Measurements from ENCODE around the gene FAM181A.

DNA sequence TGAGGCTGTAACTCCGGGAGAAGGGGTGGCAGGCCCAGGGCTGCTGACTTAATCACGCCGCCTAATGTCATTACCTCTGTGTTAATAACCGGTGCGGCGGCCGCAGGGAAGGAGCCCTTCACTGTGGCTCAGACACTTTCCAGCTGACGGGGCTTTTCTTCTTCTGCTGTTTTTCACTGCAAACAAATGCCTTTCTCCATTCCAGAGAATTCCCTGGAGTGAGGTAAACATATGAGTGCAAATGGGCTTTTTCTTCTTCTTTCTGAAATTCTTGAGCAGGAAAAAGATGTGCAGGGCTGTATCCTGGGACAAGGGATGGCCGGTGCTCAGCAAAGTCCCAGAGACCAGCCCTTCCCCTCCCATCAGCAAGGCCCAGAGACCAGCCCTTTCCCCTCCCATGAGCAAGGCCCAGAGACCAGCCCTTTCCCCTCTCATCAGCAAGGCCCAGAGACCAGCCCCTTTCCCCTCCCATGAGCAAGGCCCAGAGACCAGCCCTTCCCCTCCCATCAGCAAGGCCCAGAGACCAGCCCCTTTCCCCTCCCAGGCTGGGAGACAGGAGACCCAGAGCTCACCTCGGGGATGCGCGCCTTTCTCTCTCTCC lies 33.4 kb upstream of the FAM181A start:
- TF ChIP-seq, protein P1, sequence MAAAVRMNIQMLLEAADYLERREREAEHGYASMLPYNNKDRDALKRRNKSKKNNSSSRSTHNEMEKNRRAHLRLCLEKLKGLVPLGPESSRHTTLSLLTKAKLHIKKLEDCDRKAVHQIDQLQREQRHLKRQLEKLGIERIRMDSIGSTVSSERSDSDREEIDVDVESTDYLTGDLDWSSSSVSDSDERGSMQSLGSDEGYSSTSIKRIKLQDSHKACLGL (CRISPR knock-in tag; IDR thresholded peaks at IDR 0.05; ENCODE audit: borderline replicate concordance, poor library complexity, severe bottlenecking): no peak
- TF ChIP-seq, protein P2, sequence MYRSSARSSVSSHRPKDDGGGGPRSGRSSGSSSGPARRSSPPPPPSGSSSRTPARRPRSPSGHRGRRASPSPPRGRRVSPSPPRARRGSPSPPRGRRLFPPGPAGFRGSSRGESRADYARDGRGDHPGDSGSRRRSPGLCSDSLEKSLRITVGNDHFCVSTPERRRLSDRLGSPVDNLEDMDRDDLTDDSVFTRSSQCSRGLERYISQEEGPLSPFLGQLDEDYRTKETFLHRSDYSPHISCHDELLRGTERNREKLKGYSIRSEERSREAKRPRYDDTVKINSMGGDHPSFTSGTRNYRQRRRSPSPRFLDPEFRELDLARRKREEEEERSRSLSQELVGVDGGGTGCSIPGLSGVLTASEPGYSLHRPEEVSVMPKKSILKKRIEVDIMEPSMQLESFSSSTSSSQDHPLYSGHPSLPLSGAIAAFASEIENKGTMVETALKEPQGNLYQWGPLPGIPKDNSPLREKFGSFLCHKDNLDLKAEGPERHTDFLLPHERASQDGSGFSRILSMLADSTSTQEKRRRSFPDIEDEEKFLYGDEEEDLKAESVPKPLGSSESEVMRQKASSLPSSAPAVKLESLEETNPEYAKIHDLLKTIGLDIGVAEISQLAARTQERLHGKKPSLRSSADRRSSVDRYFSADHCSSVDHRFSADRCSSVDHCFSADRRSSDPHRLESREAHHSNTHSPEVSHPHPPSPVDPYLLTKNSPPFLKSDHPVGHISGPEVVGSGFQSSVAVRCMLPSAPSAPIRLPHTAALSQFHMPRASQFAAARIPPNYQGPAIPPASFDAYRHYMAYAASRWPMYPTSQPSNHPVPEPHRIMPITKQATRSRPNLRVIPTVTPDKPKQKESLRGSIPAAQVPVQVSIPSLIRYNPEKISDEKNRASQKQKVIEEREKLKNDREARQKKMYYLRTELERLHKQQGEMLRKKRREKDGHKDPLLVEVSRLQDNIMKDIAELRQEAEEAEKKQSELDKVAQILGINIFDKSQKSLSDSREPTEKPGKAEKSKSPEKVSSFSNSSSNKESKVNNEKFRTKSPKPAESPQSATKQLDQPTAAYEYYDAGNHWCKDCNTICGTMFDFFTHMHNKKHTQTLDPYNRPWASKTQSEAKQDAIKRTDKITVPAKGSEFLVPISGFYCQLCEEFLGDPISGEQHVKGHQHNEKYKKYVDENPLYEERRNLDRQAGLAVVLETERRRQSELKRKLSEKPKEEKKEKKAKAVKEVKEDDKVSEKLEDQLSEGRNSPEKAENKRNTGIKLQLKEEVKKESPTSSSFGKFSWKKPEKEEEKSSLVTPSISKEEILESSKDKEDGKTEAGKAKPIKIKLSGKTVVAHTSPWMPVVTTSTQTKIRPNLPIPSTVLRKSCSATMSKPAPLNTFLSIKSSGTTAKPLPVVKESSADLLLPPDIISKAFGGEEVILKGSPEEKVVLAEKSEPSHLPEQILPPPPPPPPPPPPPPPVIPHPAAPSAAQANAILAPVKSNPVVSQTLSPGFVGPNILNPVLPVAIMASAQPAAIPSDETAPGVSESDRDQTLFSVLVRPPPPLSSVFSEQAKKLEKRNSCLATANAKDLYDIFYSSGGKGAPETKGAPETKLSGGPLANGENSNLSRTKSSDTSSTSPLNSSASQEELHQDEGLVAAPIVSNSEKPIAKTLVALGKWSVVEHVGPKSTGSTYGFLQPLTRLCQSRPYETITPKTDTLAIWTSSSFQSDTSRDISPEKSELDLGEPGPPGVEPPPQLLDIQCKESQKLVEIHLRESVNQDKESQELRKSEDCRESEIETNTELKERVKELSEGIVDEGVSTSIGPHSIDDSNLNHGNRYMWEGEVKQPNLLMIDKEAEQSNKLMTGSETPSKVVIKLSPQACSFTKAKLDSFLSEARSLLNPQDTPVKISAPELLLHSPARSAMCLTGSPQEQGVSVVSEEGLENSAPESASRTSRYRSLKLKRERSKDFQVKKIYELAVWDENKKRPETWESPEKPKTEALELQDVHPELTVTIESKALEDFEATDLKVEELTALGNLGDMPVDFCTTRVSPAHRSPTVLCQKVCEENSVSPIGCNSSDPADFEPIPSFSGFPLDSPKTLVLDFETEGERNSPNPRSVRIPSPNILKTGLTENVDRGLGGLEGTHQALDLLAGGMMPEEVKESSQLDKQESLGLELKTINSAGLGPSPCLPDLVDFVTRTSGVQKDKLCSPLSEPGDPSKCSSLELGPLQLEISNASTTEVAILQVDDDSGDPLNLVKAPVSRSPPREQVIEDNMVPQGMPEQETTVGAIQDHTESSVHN (IDR thresholded peaks at IDR 0.05; ENCODE audit: borderline replicate concordance in 1 of 2, low read depth in 1 of 2): no peak
- TF ChIP-seq, protein P3, sequence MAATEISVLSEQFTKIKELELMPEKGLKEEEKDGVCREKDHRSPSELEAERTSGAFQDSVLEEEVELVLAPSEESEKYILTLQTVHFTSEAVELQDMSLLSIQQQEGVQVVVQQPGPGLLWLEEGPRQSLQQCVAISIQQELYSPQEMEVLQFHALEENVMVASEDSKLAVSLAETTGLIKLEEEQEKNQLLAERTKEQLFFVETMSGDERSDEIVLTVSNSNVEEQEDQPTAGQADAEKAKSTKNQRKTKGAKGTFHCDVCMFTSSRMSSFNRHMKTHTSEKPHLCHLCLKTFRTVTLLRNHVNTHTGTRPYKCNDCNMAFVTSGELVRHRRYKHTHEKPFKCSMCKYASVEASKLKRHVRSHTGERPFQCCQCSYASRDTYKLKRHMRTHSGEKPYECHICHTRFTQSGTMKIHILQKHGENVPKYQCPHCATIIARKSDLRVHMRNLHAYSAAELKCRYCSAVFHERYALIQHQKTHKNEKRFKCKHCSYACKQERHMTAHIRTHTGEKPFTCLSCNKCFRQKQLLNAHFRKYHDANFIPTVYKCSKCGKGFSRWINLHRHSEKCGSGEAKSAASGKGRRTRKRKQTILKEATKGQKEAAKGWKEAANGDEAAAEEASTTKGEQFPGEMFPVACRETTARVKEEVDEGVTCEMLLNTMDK (IDR thresholded peaks at IDR 0.05; ENCODE audit: borderline replicate concordance, insufficient read depth, low read depth, low read length, poor library complexity, severe bottlenecking): no peak
- TF ChIP-seq, protein P4, sequence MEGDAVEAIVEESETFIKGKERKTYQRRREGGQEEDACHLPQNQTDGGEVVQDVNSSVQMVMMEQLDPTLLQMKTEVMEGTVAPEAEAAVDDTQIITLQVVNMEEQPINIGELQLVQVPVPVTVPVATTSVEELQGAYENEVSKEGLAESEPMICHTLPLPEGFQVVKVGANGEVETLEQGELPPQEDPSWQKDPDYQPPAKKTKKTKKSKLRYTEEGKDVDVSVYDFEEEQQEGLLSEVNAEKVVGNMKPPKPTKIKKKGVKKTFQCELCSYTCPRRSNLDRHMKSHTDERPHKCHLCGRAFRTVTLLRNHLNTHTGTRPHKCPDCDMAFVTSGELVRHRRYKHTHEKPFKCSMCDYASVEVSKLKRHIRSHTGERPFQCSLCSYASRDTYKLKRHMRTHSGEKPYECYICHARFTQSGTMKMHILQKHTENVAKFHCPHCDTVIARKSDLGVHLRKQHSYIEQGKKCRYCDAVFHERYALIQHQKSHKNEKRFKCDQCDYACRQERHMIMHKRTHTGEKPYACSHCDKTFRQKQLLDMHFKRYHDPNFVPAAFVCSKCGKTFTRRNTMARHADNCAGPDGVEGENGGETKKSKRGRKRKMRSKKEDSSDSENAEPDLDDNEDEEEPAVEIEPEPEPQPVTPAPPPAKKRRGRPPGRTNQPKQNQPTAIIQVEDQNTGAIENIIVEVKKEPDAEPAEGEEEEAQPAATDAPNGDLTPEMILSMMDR (IDR thresholded peaks at IDR 0.05 in 2 of 3, conservative IDR thresholded peaks at IDR 0.05 in 1 of 3; ENCODE audit: insufficient read depth in 2 of 3, low read depth in 1 of 3, low read length in 3 of 3): no peak
- TF ChIP-seq ZNF253 (CRISPR knock-in tag; conservative IDR thresholded peaks at IDR 0.05) (no peak), RBM39 (optimal IDR thresholded peaks at IDR 0.05; ENCODE audit: low read depth, low read length) (no peak), ELF4 (CRISPR knock-in tag; IDR thresholded peaks at IDR 0.05) (no peak), LEF1 (IDR thresholded peaks at IDR 0.05) (no peak)
- TF ChIP-seq, protein P5, sequence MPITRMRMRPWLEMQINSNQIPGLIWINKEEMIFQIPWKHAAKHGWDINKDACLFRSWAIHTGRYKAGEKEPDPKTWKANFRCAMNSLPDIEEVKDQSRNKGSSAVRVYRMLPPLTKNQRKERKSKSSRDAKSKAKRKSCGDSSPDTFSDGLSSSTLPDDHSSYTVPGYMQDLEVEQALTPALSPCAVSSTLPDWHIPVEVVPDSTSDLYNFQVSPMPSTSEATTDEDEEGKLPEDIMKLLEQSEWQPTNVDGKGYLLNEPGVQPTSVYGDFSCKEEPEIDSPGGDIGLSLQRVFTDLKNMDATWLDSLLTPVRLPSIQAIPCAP (CRISPR knock-in tag; IDR thresholded peaks at IDR 0.05; ENCODE audit: borderline replicate concordance): no peak
- TF ChIP-seq, protein P6, sequence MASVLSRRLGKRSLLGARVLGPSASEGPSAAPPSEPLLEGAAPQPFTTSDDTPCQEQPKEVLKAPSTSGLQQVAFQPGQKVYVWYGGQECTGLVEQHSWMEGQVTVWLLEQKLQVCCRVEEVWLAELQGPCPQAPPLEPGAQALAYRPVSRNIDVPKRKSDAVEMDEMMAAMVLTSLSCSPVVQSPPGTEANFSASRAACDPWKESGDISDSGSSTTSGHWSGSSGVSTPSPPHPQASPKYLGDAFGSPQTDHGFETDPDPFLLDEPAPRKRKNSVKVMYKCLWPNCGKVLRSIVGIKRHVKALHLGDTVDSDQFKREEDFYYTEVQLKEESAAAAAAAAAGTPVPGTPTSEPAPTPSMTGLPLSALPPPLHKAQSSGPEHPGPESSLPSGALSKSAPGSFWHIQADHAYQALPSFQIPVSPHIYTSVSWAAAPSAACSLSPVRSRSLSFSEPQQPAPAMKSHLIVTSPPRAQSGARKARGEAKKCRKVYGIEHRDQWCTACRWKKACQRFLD (CRISPR knock-in tag; IDR thresholded peaks at IDR 0.05): no peak
